ENCODE measurements around the gene TSSK3.

Gene TSSK3

GRCh38 chr1:32362474-32363313 is at the start of gene TSSK3, which contains the start of gene FAM229A:
TSS of gene TSSK3 (plus strand) at chr1:32362539. CDS start at chr1:32362702, 163 bp downstream.
TSS of gene FAM229A (minus strand) at chr1:32362485. CDS start at chr1:32362091, 394 bp downstream.
- DNase-seq (ENCODE audit: low spot score), result no peak

- no peak for DNase-seq (ENCODE audit: low spot score)
These were observed 45.4 kb upstream of the TSSK3 start for GRCh38 chr1:32316903-32317277.

GRCh38 chr1:32318127-32318869 is 44.0 kb upstream of the TSSK3 start:
- no peak for DNase-seq (ENCODE audit: low spot score)

- no peak for DNase-seq (ENCODE audit: low spot score)
These were observed 40.5 kb upstream of the TSSK3 start for GRCh38 chr1:32321712-32322291.

- no peak for DNase-seq (ENCODE audit: low spot score)
These were observed 35.1 kb upstream of the TSSK3 start for GRCh38 chr1:32327204-32327603.

GRCh38 chr1:32329931-32330466 is 32.3 kb upstream of the TSSK3 start:
- DNase-seq (ENCODE audit: low spot score), result no peak

GRCh38 chr1:32330558-32331151 is 31.7 kb upstream of the TSSK3 start:
- DNase-seq (ENCODE audit: low spot score), result no peak

GRCh38 chr1:32331549-32331948 is 30.8 kb upstream of the TSSK3 start:
- DNase-seq (ENCODE audit: low spot score), result no peak

- DNase-seq (ENCODE audit: low spot score), result no peak
These were observed 29.9 kb upstream of the TSSK3 start for GRCh38 chr1:32332290-32333079.

GRCh38 chr1:32333251-32333963 is 28.9 kb upstream of the TSSK3 start:
- no peak for DNase-seq (ENCODE audit: low spot score)

GRCh38 chr1:32334274-32334861 is 28.0 kb upstream of the TSSK3 start:
- DNase-seq (ENCODE audit: low spot score), result no peak

- no peak for DNase-seq (ENCODE audit: low spot score)
These were observed 27.3 kb upstream of the TSSK3 start for GRCh38 chr1:32334864-32335534.

GRCh38 chr1:32335535-32335789 is 26.9 kb upstream of the TSSK3 start:
- DNase-seq (ENCODE audit: low spot score), result no peak

GRCh38 chr1:32335790-32336590 is 26.3 kb upstream of the TSSK3 start, which contains the start of gene MARCKSL1:
TSS of gene MARCKSL1 (minus strand) at chr1:32336233. CDS start at chr1:32336033, 200 bp downstream.
- DNase-seq (ENCODE audit: low spot score), result no peak

GRCh38 chr1:32336591-32336932 is 25.8 kb upstream of the TSSK3 start:
- no peak for DNase-seq (ENCODE audit: low spot score)

- DNase-seq (ENCODE audit: low spot score), result no peak
These were observed 25.2 kb upstream of the TSSK3 start for GRCh38 chr1:32336963-32337675.

GRCh38 chr1:32337855-32338636 is 24.3 kb upstream of the TSSK3 start:
- no peak for DNase-seq (ENCODE audit: low spot score)
